Stimulated activated CD8-positive, alpha-beta memory T cell treated with anti-CD3 and anti-CD28 coated beads, Interleukin-12 subunit alpha, Interleukin-12 subunit beta, amount 100 ng/mL, for 1 hour (primary cell): ENCODE measurements around the gene LRRK2.
"Not testable (repeated sequence)": the region's sequence is repeated elsewhere in the genome, so short reads cannot be mapped to it uniquely, and the experiment has no call there.

Experiments used
- DNase-seq: peaks from one replicate; pipeline ENCODE4 v3.0.0-alpha.2; 2020; ENCODE audit warnings: low read depth

LRRK2 gene

GRCh38 chr12:40215982-40216381, 8.8 kb upstream of the LRRK2 start:
- DNase-seq: no peak

- DNase-seq: no peak
Observed at GRCh38 chr12:40216516-40217288, 8.1 kb upstream of the LRRK2 start.

GRCh38 chr12:40219760-40220159, 5.0 kb upstream of the LRRK2 start:
- no peak for DNase-seq

- DNase-seq: no peak
Observed at GRCh38 chr12:40222247-40222646, 2.5 kb upstream of the LRRK2 start.

GRCh38 chr12:40223646-40224045, 1.2 kb upstream of the LRRK2 start:
- DNase-seq: no peak

GRCh38 chr12:40225337-40225983, 663 bp downstream of the LRRK2 start:
- DNase-seq: no peak

GRCh38 chr12:40225984-40226602, 1.3 kb downstream of the LRRK2 start:
- no peak for DNase-seq

GRCh38 chr12:40226705-40227104, 1.9 kb downstream of the LRRK2 start:
- no peak for DNase-seq

- DNase-seq: no peak
Observed at GRCh38 chr12:40227447-40227846, 2.6 kb downstream of the LRRK2 start.

- no peak for DNase-seq
Observed at GRCh38 chr12:40228727-40229126, 3.9 kb downstream of the LRRK2 start.

- DNase-seq: no peak
Observed at GRCh38 chr12:40229690-40230651, 5.2 kb downstream of the LRRK2 start.

- no peak for DNase-seq
Observed at GRCh38 chr12:40232602-40233001, 7.8 kb downstream of the LRRK2 start.

GRCh38 chr12:40233741-40234367, 9.1 kb downstream of the LRRK2 start:
- no peak for DNase-seq

- no peak for DNase-seq
Observed at GRCh38 chr12:40236357-40236850, 11.6 kb downstream of the LRRK2 start.

GRCh38 chr12:40238266-40238902, 13.6 kb downstream of the LRRK2 start:
- DNase-seq: no peak

- DNase-seq: no peak
Observed at GRCh38 chr12:40238979-40239378, 14.2 kb downstream of the LRRK2 start.

GRCh38 chr12:40240779-40241178, 16.0 kb downstream of the LRRK2 start:
- no peak for DNase-seq

- DNase-seq: no peak
Observed at GRCh38 chr12:40241741-40242140, 16.9 kb downstream of the LRRK2 start.

GRCh38 chr12:40244526-40245156, 19.8 kb downstream of the LRRK2 start:
- not testable (repeated sequence) for DNase-seq

- DNase-seq: no peak
Observed at GRCh38 chr12:40248034-40248433, 23.2 kb downstream of the LRRK2 start.
